IPS-NIHi7 (cell line): ENCODE measurements around the gene OPCML.
A peak's percentile ranks its signal among the peaks of the same experiment; 100 is the strongest.

Experiments
- DNase-seq: peaks from one replicate; pipeline ENCODE4 v3.0.0; 2012; ENCODE audit warnings: mixed read lengths; ENCODE audit errors: extremely low spot score

The OPCML gene

GRCh38 chr11:133234883-133235282, 297.4 kb downstream of the OPCML start:
- DNase-seq, result no peak

- DNase-seq, result no peak
These were observed 299.6 kb downstream of the OPCML start for GRCh38 chr11:133232665-133233064.

DNA sequence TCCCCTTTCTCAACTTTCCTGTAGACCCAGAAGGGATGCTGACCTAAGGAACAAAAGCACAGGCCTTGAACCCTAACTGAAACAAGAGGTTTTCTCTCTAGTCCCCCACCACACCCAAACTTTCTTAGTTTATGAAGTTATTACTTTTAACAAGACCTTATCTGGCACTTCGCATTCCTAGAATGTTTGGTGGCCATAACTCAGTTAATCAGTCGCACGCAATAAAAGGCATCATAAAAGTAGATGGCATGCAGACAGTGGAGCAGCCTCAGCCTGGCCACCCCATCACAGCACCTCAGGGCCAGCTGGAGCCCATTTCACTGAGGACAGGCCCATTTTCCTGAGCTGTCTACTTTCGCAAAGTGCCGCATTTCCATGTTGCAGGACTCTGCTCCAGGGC, 301.9 kb downstream of the OPCML start:
- no peak for DNase-seq

DNA sequence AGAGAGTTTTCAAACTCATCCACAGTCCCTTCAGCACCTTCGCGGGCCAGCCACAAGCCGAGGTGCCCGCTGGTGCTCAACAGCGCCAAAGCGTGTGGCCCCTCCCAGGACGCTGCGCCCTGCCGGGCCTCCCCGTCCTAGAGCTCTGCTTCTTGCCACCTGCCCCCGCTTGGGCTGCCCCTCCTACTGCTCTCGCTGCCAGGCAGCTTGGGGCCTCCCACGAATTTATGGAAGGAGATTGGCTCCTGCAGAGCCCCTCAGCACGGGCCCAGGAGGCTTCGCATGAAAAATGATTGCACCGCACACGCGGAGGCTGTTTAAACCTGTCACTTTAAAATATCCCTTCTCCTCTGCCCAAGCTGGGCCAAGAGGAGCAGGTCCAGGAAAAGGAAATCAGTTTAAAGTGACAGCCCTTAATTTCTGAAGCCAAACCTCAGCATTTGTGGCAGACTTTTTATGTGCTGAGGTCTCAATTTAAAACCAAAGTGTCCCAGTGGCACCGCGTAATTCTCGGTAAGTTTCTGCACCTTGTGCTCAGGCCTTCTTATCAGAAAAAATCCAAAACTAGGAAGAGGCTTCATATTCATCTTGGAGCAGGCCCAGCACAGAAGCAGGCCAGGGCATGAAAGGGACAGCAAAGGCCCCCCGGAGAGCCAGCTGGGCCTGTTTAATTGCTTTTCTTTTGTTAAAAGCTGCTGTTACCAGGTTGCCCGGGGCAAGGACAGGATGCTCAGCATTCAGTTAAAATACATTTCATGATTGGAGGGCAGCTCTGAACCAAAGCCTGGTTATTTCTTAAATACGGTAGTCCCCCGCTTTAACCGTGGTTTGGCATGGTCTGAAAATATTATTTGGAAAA, 303.6 kb downstream of the OPCML start:
- peak; percentile 77 for DNase-seq

DNA sequence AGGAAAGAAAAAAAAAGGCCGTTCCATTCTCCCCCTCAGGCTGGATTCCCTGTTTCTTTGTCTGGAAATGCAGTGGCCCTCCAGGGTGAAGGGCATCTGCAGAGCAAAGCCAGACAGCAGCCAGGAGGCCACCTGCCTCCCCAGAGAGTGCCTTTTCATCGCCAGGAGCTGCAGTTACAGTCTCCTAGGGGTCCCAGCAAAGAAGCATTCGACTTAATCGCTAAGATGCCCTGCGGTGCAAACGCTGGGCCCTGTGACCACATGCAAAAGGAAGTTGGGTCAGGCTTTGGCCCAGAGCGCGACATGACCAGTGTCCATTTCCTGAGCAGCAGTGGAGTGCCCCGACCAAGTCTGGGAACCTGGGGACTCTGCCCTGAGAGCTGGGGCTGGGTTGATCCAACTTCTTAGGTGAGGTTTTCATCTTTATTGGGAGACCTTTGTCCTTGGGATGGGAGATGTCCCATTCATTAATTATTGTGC, 304.6 kb downstream of the OPCML start:
- no peak for DNase-seq

DNA sequence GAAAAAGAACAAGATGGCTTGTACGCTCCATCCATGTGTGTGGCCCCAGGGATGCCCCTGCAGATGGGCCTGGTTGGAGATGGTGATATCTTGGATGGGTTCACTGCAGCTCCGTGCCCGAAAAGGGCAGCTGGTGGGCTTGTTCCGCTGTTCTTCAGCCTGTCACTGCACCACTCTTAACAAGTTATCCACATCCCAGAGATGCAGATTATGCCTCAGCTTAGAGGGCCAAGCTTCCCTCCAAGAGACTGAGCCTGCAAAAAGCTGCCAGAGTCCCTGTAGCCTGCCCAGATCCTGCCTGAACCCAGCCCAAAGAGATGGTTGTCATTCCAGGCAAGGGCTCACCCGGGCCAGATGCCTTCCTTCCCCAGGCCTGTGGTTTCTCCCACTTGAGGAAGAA, 308.0 kb downstream of the OPCML start:
- no peak for DNase-seq

DNA sequence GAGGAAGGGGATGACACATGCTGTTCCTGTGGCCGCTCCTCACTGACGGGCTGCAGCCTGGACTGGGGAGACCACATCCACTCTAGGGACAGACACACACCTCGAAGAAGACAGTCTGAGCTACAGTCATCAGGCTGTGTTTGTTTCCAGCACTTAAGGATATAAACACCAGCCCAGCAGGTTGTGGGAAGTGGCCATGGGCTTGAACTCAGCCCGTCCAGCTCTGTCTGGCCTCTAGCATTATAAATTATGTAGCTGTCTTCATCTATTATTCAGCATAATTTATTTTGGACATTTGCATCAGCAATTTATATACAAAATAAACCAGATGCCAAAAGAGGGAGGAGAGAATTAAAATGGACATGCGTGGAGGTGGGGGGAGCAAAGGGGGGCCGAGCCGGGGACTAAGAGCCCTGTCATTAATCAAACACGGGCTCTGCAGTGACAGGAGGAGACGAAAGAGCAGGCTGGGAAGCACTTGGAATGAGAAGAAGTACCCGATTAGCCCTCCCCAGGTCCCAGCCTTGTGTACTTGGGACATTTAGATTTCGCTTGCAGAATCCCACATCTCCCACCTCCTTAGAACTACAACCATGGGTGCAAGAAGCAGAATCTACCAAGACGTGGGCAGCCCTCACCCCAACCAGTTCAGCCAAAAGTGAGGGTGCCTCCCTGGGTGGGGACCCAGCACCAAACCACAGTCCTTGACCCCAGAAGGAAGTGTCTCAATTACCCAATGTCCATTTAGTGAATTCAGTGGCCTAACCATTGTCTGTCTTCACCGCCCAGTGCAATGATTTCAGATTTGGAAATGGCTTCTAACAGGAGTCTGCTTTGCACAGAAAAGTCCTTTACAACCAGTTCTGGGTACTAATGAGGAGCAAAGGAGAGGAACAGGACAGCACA, 309.6 kb downstream of the OPCML start:
- DNase-seq, result no peak

DNA sequence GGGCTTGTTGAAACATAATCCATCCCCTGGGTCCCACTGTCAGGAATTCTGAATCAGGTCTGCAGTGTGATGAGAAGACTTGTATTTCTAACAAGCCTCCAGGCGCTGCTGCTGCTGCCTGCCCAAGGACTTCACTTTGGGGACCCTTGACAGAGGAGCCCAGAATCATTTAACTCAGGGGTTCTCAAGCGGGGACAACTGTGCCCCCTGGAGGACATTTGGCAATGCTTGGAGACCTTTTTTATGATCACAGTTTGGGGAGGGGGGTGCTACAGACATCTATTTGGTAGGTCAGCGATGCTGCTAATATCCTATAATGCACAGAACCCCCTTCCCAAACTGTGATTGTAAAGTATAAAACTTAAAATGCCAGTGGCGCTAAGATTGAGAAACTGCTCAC, 312.8 kb downstream of the OPCML start:
- DNase-seq, result peak; percentile 39

- no peak for DNase-seq
These were observed 315.5 kb downstream of the OPCML start for GRCh38 chr11:133216813-133217212.

- DNase-seq, result no peak
These were observed 316.6 kb downstream of the OPCML start for GRCh38 chr11:133215596-133216230.

GRCh38 chr11:133214646-133215045, 317.7 kb downstream of the OPCML start:
- no peak for DNase-seq

DNA sequence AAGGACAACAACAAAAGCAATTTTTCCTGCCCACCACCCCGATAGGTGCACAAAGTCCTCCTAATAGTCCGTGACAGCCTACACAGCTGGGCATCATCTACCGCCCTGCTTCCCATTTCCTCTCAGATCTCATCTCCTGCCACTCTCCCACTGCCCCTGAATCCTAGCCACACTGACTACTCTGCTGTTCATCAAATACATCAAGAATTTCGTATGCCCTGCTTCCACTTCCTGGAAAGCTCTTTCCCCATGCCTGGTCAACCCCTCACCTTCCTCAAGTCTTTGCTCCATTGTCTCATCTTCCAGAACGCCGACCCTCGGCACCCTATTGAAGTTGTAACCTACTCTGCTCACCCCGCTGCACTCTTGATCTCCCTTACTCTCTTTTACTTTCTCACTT, 320.1 kb downstream of the OPCML start:
- DNase-seq, result no peak

DNA sequence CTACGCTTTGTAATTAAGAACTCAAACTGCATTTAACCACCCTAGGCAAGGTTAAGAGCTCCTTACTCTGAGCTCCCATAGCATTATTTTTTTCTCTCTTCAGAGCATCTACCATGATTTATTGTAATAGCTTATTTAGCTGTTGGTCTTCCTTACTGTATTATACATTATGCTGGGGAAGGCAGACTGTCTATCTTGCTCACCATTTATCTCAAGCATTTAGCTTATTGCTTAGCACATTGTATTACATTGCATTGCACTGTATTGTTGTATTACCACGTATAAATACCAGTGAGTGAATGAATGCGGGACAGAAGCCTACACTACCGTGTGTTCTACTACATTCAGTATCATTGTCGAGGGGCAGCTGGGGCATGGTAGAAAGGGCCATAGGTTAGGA, 324.3 kb downstream of the OPCML start:
- no peak for DNase-seq

GRCh38 chr11:133206313-133207005, 325.8 kb downstream of the OPCML start:
- no peak for DNase-seq

GRCh38 chr11:133204158-133204557, 328.1 kb downstream of the OPCML start:
- no peak for DNase-seq

DNA sequence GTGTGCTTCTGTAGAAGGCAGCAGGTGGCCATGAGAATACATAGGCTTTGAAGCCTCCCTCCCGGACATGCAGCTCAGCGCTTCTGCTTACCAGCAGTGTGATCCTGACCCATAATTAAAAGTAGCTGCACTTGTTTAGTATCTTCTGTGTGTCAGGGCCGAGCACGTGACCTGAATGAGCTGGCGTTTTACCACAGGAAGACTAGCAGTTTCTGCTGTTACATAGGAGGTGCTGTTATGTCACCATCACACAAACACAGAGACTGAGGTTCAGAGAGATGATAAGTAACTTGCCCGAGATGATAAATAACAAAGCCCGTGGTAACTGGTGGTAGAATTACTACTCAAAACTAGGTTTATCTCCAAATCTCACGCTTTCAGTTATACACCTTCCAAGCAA, 329.5 kb downstream of the OPCML start:
- DNase-seq, result no peak

DNA sequence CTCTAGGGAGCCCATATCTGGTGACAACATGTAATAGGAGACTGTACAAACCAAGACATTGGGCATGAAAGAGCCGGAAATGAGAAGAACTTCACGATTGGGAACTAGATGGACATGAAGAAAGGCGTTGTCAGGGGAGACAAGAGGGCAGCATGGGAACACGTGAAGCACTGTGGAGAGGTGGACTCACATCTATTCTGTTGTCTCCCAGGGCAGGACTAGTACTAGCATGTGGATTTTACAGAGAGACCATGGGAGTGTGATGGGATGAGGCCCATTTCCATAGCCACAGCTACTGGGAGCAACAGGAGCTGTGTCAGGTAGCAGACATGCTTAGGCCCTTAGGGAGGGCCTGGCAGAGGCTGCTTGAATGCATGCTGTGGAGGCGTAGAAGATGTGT, 333.9 kb downstream of the OPCML start:
- no peak for DNase-seq

- DNase-seq, result no peak
These were observed 334.9 kb downstream of the OPCML start for GRCh38 chr11:133197425-133197824.

DNA sequence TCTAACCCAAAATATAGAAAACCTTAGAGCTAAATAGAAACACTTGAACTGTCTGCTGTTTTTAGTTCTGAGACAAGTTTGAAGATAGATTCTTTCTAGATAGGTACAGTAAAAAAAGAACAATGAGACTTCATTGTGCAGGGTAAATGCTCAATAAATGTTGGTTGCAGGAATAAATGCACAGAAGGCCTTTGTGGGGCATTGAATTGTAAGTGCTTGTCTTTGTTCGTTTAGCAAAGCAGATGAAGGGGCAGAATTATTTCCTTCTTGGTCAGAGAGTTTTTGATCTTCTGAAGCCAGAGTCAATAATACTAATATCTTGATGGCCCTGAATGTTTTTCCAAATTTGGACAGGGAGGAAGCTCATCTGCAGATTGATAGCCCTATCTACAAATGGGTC, 340.4 kb downstream of the OPCML start:
- no peak for DNase-seq

- DNase-seq, result no peak
These were observed 350.6 kb downstream of the OPCML start for GRCh38 chr11:133181667-133182066.

DNA sequence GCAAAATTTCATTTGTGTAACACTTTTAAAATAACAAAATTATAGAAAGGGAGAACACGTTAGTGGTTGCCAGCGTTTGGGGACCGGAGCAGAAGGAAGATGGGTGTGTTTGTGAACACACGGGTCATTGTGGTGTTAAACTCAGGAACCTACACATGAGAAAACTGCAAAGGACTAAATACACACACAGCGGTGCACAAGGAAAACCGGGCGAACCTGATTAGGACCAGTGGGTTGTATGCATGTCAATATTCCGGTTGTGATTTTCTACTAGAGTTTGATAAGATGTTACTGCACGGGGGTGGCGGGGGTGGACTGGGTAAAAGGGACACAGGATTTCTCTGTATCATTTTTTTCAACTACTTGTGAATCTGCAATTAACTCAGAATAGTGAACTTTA, 351.2 kb downstream of the OPCML start:
- no peak for DNase-seq

GRCh38 chr11:133180201-133180600, 352.1 kb downstream of the OPCML start:
- no peak for DNase-seq
